SU-DHL-6 (cell line): ENCODE results near the gene TLR6.

Source experiments
- H2AFZ ChIP-seq: fragments of 200-600 bp; sonication (generic); 2 replicates; pipeline ENCODE4 v1.6.1; 2014; ENCODE audit warnings: low read depth, mild to moderate bottlenecking, moderate library complexity, mixed read lengths, antibody characterized with exemption, low read length; ENCODE audit not compliant: severe bottlenecking
- H3F3A ChIP-seq: fragments of 200-600 bp; shearing (Covaris generic); 2 replicates; pipeline ENCODE4 v1.6.0; 2016; ENCODE audit warnings: antibody characterized with exemption, mild to moderate bottlenecking; ENCODE audit not compliant: insufficient read depth
- H3K27ac ChIP-seq: fragments of 200-600 bp; sonication (generic); 2 replicates; pipeline ENCODE4 v1.5.1; 2016; ENCODE audit warnings: low read depth, mild to moderate bottlenecking, low read length, moderate library complexity, mixed read lengths
- H3K27me3 ChIP-seq: fragments of 200-600 bp; sonication (generic), shearing (Covaris generic); 2 replicates; pipeline ENCODE4 v1.6.0; 2014; ENCODE audit warnings: mild to moderate bottlenecking, low read length
- H3K36me3 ChIP-seq: fragments of 200-600 bp; sonication (generic); 2 replicates; pipeline ENCODE4 v1.6.1; 2014; ENCODE audit warnings: mild to moderate bottlenecking, low read length, mixed read lengths
- H3K4me2 ChIP-seq: fragments of 300-600, 200-600 bp; shearing (Covaris generic), sonication (generic); 2 replicates; pipeline ENCODE4 v1.6.0; 2014; ENCODE audit warnings: low read length, low read depth, mild to moderate bottlenecking; ENCODE audit not compliant: poor library complexity, severe bottlenecking
- H3K4me3 ChIP-seq: fragments of 200-600 bp; sonication (generic); 2 replicates; pipeline ENCODE4 v1.5.1; 2014; ENCODE audit warnings: antibody characterized with exemption, low read length, mild to moderate bottlenecking, mixed read lengths; ENCODE audit not compliant: insufficient read depth, poor library complexity, severe bottlenecking
- H3K79me2 ChIP-seq: fragments of 200-600 bp; sonication (generic); 2 replicates; pipeline ENCODE4 v1.6.1; 2014; ENCODE audit warnings: mild to moderate bottlenecking, low read length, moderate library complexity; ENCODE audit not compliant: insufficient read depth
- H3K9ac ChIP-seq: fragments of 200-600 bp; sonication (generic); 2 replicates; pipeline ENCODE4 v1.7.0; 2014; ENCODE audit warnings: mild to moderate bottlenecking, low read length
- H3K9me2 ChIP-seq: fragments of 200-600 bp; sonication (generic); replicated peaks from 2 replicates; pipeline ENCODE4 v1.6.1; 2014; ENCODE audit warnings: low read length; ENCODE audit not compliant: insufficient read depth
- H3K9me3 ChIP-seq: fragments of 200-600 bp; sonication (generic); 2 replicates; pipeline ENCODE4 v1.6.1; 2014; ENCODE audit warnings: low read length, mixed read lengths; ENCODE audit not compliant: insufficient read depth
- H4K20me1 ChIP-seq: fragments of 200-600 bp; sonication (generic); 2 replicates; pipeline ENCODE4 v1.6.1; 2014; ENCODE audit warnings: low read depth, mild to moderate bottlenecking, antibody characterized with exemption, low read length, moderate library complexity, mixed read lengths
- EZH2phosphoT487 ChIP-seq: fragments of 200-600 bp; sonication (generic), shearing (Covaris generic); conservative IDR thresholded peaks from 2 replicates; pipeline ENCODE4 v1.6.1; 2018; ENCODE audit warnings: mild to moderate bottlenecking, antibody characterized with exemption, low read length, moderate library complexity, mixed read lengths
- TF ChIP-seq, protein P1 (sequence below): fragments of 200-600 bp; sonication (generic); IDR thresholded peaks from one replicate; pipeline ENCODE4 v1.5.1; 2017; ENCODE audit warnings: antibody characterized with exemption, mild to moderate bottlenecking, low read length, moderate library complexity; ENCODE audit not compliant: insufficient read depth, poor library complexity, severe bottlenecking

Gene TLR6

DNA sequence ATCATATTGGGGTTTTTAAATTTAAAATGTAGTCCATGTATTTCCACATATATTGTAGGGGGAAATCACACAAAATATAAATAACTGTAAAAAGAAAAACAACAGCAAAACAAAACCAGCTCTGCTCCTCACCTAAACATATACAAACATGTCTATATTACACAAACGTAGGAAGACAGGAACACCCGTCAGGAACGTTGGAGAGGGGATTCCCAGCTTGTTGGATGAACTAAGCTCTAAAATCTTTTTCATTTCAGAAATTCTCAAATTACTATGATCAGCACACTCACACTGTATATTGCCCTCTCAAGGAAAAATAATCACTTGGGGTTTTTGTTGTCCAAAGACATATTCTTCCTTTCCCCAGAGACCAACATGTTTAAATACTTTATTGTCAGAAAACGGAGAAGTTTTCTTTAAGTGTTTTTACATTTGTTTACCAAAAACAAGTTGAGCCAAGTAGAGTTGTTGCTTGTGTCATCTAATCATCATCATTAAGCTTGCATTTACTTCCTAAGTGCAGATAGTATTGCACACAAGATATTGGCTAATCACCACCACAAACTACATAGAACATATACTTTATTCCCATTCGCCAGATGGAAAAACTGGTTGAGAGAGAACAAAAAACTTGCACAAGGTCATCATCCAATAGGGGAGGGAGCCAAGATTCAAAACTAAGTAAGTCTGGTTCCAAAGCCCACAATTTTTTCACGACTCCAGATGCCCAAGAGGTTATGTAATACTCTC lies 71.4 kb downstream of the TLR6 start:
- Histone ChIP-seq H3K9ac (peak overlapping the region; percentile 44), H3K9me3 (no peaks in the 10 kb centered on the region), H3K9me2 (no peaks in the 10 kb centered on the region), H3K4me3 (no peak overlapping the region), H3F3A (peaks cover 60% of the 10 kb centered on the region), H3K27me3 (no peaks in the 10 kb centered on the region), H3K4me2 (peak overlapping the region; percentile 47), H3K79me2 (peaks cover 24% of the 10 kb centered on the region), H4K20me1 (no peaks in the 10 kb centered on the region), H3K36me3 (peaks cover 6% of the 10 kb centered on the region), H3K27ac (peak overlapping the region; percentile 100), H2AFZ (peak overlapping the region; percentile 70)
- TF ChIP-seq EZH2phosphoT487 = no peak
- TF ChIP-seq, protein P1, sequence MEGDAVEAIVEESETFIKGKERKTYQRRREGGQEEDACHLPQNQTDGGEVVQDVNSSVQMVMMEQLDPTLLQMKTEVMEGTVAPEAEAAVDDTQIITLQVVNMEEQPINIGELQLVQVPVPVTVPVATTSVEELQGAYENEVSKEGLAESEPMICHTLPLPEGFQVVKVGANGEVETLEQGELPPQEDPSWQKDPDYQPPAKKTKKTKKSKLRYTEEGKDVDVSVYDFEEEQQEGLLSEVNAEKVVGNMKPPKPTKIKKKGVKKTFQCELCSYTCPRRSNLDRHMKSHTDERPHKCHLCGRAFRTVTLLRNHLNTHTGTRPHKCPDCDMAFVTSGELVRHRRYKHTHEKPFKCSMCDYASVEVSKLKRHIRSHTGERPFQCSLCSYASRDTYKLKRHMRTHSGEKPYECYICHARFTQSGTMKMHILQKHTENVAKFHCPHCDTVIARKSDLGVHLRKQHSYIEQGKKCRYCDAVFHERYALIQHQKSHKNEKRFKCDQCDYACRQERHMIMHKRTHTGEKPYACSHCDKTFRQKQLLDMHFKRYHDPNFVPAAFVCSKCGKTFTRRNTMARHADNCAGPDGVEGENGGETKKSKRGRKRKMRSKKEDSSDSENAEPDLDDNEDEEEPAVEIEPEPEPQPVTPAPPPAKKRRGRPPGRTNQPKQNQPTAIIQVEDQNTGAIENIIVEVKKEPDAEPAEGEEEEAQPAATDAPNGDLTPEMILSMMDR = no peak

- peaks cover 15% of the 10 kb centered on the region for H3K36me3 ChIP-seq
- peak overlapping the region; percentile 27 for H2AFZ ChIP-seq
- H3K9me2 ChIP-seq = no peaks in the 10 kb centered on the region
- peak overlapping the region; percentile 100 for H3K27ac ChIP-seq
- H3K9ac ChIP-seq = peak overlapping the region; percentile 13; the same call in 1 of the 2 replicates
- H3K4me3 ChIP-seq = no peak overlapping the region
- no peaks in the 10 kb centered on the region for H3K9me3 ChIP-seq
- peak overlapping the region; percentile 47 for H3K4me2 ChIP-seq
- no peaks in the 10 kb centered on the region for H3K27me3 ChIP-seq
- H3F3A ChIP-seq = peaks cover 52% of the 10 kb centered on the region
- TF ChIP-seq, protein P1 = no peak
- no peak for TF ChIP-seq EZH2phosphoT487
- no peaks in the 10 kb centered on the region for H4K20me1 ChIP-seq
- H3K79me2 ChIP-seq = peaks cover 34% of the 10 kb centered on the region
These were observed 72.5 kb downstream of the TLR6 start for GRCh38 chr4:38784141-38784540.

GRCh38 chr4:38783109-38783460 lies 73.5 kb downstream of the TLR6 start:
- Histone ChIP-seq H3K4me2 (peak overlapping the region; percentile 99), H3K79me2 (peaks cover 45% of the 10 kb centered on the region), H3K27me3 (no peaks in the 10 kb centered on the region), H3K9me2 (no peaks in the 10 kb centered on the region), H3K4me3 (no peak overlapping the region), H3K9ac (no peak overlapping the region), H2AFZ (no peak overlapping the region), H4K20me1 (no peaks in the 10 kb centered on the region), H3K36me3 (peaks cover 25% of the 10 kb centered on the region), H3K27ac (peak overlapping the region; percentile 100), H3F3A (peaks cover 47% of the 10 kb centered on the region), H3K9me3 (peaks cover 5% of the 10 kb centered on the region; the same call in 1 of the 2 replicates)
- TF ChIP-seq, protein P1 = no peak
